Omental fat pad (tissue), 4 donors: ENCODE results near the gene NLGN1. TPM values are rescaled to one million over a fixed set of nuclear protein-coding genes. Genes with fewer than 3 reads are reported as not detected.

ENCODE experiments used
- ATAC-seq: fragments of 150-250 bp; one replicate; pipeline ENCODE4 v1.9.1; 2016; ENCODE audit warnings: mild to moderate bottlenecking, moderate library complexity; ENCODE audit not compliant: low FRiP score
- DNase-seq: peaks from one replicate; pipeline ENCODE4 v3.0.0-alpha.2; 2019; ENCODE audit warnings: low spot score
- total RNA-seq, 4 donors: library from RNA; depleted of rRNA; stranded (reverse); fragments of >200 nt; gene quantifications; one replicate each; pipeline ENCODE4 v1.1.0, GENCODE V29; 2016
- TF ChIP-seq, protein P1 (sequence below), 3 donors: fragments of 450-650 bp; IDR thresholded peaks; one replicate each; pipeline ENCODE4 v1.5.1; 2016 to 2017; ENCODE audit warnings: antibody characterized with exemption in 3 of 3, mild to moderate bottlenecking in 3 of 3, moderate library complexity in 2 of 3

The NLGN1 gene
- total RNA-seq, 4 donors from 2014 or later: 5.3 to 17.4 (median 12.5) TPM

DNA sequence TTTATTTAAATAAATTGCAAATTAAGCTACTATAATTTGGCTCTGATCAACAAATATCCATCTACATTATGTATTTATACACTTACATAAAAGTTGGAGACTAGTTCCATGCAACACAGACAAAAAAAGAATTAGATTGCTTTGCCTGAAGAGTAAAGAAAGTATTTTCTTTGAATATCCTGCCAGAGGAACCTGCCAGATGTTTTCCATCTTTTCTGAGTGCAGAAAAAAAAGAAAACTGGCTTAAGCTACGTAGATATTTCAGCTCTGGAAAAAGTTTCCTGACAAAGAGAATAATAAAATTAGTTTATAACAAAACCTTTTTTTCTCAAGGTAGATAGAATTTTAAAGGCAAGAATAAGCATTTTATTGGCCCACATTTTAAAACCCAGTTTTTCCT lies 854.1 kb downstream of the NLGN1 start:
- TF ChIP-seq, protein P1, sequence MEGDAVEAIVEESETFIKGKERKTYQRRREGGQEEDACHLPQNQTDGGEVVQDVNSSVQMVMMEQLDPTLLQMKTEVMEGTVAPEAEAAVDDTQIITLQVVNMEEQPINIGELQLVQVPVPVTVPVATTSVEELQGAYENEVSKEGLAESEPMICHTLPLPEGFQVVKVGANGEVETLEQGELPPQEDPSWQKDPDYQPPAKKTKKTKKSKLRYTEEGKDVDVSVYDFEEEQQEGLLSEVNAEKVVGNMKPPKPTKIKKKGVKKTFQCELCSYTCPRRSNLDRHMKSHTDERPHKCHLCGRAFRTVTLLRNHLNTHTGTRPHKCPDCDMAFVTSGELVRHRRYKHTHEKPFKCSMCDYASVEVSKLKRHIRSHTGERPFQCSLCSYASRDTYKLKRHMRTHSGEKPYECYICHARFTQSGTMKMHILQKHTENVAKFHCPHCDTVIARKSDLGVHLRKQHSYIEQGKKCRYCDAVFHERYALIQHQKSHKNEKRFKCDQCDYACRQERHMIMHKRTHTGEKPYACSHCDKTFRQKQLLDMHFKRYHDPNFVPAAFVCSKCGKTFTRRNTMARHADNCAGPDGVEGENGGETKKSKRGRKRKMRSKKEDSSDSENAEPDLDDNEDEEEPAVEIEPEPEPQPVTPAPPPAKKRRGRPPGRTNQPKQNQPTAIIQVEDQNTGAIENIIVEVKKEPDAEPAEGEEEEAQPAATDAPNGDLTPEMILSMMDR (IDR thresholded peaks at IDR 0.05): no peak
- ATAC-seq: no peak

DNA sequence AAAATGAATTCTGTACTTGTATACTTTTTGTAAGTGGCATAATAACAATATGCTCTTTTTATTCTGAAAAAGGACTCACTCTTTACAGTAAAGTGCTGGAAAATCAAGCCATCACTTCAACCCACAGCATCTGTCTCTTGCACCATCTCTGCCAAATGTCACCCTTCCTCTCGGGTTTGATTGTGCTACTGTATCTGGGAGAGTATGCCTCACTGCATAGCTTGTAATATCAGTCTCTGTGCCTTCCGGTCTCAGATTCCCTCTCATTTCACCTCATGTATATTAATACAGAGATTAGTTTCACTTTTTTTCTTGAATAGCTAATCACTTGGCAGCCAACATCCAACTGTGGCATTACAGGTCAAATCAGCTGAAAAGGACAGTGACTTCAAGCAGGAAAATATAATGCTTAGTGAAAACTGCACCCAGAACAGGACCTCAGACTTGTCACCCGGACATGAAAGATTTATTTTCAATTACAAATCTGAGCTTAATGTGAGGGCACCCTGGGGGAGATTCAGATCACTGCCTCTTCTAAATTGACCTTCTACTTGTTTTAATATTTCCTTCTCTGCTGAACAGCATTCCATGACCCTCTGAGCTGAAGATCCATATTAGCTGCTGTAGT lies 855.8 kb downstream of the NLGN1 start:
- DNase-seq (no peak), ATAC-seq (no peak)
- TF ChIP-seq, protein P1 (IDR thresholded peaks at IDR 0.05): no peak

More for the DNA sequence above, 854.1 kb downstream of the NLGN1 start:
- no peak for DNase-seq

DNA sequence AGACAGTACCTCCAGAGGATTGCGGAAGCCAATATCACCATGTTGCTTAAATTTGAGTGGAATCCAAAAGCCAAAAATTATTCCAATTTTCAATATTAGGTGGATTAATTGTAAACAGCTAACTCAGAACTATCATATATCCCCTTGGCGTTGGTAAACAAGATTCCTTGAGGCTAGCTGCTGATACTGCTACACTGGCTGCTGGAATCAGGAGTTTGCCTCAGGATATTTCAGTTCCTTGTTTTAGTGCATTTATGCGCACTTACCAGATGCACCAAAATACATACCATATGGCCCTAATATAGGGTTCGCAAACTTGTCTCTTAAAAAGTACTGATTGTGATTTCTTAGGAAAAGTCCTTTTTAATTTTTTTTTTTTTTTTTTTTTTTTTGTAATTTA lies 856.4 kb downstream of the NLGN1 start:
- TF ChIP-seq, protein P1 (IDR thresholded peaks at IDR 0.05): no peak

DNA sequence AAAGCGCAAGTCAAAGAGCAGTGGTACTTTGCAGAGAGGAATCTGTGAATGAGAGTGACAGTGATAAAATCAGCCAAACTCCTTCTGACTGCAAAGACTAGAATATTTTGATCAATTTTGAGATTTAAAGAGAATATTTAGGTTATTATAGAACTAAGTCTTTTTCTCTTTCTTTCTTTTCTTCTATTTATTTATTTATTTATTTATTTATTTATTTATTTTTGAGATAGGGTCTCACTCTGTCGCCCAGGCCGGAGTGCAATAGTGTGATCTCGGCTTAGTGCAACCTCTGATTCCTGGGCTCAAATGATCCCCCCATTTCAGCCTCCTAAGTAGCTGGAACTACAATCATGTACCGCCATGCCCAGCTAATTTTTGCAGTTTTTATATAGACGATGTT lies 857.9 kb downstream of the NLGN1 start:
- TF ChIP-seq, protein P1 (IDR thresholded peaks at IDR 0.05): no peak
- no peak for ATAC-seq

More for the DNA sequence above, 856.4 kb downstream of the NLGN1 start:
- no peak for DNase-seq
- no peak for ATAC-seq

DNA sequence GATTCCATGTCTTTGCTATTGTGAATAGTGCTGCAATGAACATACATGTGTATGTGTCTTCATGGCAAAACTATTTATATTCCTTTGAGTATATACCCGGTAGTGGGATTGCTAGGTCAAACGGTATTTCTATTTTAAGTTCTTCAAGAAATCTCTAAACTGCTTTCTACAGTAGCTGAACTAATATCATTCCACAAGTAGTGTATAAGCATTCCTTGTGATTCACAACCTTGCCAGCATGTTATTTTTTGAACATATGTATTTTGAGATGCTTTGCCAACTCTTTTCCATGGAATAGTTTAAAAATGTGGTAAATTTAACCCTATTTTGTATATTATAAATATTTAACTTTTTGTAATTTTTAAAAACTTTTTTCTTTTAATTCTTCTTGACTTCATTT lies 868.9 kb downstream of the NLGN1 start:
- ATAC-seq: no peak

More for the DNA sequence above, 857.9 kb downstream of the NLGN1 start:
- DNase-seq: no peak

DNA sequence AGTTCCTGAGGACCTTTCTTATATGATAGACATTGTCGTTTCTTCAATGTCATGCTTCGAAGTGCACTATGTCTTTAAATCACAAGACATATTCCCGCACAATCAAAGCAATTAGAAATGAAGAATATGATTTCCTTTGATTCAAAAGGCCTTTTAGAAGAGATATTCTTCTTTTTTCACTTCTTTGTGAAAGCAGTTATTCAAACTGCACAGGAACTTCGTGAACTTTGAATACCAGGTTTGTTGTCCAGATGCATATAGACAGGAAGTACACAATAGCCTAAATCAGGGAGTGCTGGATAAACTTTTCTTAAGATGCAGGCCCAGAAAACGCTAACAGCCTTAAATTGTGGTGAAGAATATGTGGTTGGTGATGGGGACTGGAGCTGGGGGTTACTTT lies 870.5 kb downstream of the NLGN1 start:
- TF ChIP-seq, protein P1 (IDR thresholded peaks at IDR 0.05): no peak
- no peak for DNase-seq
- ATAC-seq: no peak

More for the DNA sequence above, 868.9 kb downstream of the NLGN1 start:
- DNase-seq: no peak
- TF ChIP-seq, protein P1 (IDR thresholded peaks at IDR 0.05): no peak

DNA sequence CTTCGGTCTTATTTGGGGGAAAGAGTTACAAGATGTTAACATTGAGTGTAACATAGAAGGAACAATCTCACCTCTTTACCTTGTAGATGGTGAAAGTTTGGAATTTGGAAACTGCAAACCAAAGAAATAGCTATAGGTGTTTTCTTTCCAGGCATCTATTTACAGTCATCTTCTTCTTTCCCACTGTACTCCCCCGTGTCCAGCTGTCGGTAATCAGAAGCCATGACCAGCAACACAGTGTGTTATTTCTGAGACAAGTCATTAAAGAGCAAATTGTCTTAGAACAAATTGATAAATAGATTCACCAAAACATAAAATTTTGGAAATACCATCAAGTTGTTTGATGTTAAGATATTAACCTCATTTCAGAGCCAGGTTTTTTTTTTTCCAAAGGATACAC lies 871.0 kb downstream of the NLGN1 start:
- DNase-seq (no peak), ATAC-seq (no peak)
- TF ChIP-seq, protein P1 (IDR thresholded peaks at IDR 0.05): no peak
